ENCODE data around the gene RPL37. TPM values are rescaled to one million over a fixed set of nuclear protein-coding genes. Genes with fewer than 3 reads are reported as not detected.
"Not testable (repeated sequence)": the region's sequence is repeated elsewhere in the genome, so short reads cannot be mapped to it uniquely, and the experiment has no call there.

RPL37 gene
- total and polyA plus RNA-seq, 5 donors = 583 to 849 (median 669) TPM

DNA sequence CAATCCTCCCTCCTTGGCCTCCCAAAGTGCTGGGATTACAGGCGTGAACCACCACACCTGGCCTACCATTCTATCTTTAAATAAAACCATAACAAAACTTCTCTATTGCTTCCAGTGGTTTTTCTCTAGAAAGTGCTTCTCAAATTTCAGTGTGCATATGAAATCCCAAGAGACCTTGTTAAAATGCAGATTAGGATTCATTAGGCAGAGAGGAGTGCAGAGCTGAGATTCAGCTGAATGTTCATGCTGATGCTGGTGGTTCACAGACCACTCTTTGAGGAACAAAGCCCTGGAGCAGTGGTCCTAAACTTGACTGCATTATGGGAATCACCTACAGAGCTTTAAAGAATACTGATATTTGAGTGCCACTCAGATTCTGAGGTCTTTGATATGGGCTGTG, 34.4 kb upstream of the RPL37 start:
- WGBS = 89% methylated on average over 1 of the region's 1 CpG
- no peak overlapping the region for H3K27ac ChIP-seq (ENCODE audit: low read length)
- no peak overlapping the region for H3K4me3 ChIP-seq (ENCODE audit: low read length)
- H3K9me3 ChIP-seq (ENCODE audit: control insufficient read depth, low read length) = peaks cover 2% of the 10 kb centered on the region
- ATAC-seq (no peak), DNase-seq (no peak)
- H3K4me1 ChIP-seq (ENCODE audit: control insufficient read depth, insufficient read depth, low read length) = no peaks in the 10 kb centered on the region
- intact Hi-C loops (cut with DNase I) = no loop called here
- H3K27me3 ChIP-seq (ENCODE audit: control insufficient read depth, insufficient read depth) = no peaks in the 10 kb centered on the region

DNA sequence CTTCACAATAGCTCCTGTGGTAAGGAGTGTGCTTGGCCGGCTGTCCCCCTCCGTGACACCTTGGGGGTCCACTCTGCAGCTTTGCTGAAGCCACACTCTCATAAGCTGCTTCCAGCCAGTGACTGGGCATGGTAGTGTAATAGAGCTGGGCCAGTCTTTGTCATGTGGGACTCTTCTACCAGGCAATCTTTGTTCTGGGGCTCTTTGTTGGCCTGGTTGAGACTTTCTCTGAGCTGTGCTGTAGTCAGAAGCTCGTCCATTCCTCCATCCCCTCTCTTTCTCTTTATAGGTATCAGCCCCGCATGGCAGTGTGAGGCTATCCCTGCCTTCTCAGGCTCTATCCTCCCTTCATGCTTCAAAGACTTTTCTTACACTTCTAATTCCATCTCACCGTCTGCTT, 31.8 kb upstream of the RPL37 start:
- 82% methylated on average over 5 of the region's 5 CpGs for WGBS
- no peaks in the 10 kb centered on the region for H3K4me1 ChIP-seq (ENCODE audit: control insufficient read depth, insufficient read depth, low read length)
- peaks cover 2% of the 10 kb centered on the region for H3K9me3 ChIP-seq (ENCODE audit: control insufficient read depth, low read length)
- no peak for ATAC-seq
- no peak overlapping the region for H3K27ac ChIP-seq (ENCODE audit: low read length)
- H3K27me3 ChIP-seq (ENCODE audit: control insufficient read depth, insufficient read depth) = no peaks in the 10 kb centered on the region
- DNase-seq = no peak
- intact Hi-C loops (cut with DNase I) = no loop called here
- H3K4me3 ChIP-seq (ENCODE audit: low read length) = no peak overlapping the region

DNA sequence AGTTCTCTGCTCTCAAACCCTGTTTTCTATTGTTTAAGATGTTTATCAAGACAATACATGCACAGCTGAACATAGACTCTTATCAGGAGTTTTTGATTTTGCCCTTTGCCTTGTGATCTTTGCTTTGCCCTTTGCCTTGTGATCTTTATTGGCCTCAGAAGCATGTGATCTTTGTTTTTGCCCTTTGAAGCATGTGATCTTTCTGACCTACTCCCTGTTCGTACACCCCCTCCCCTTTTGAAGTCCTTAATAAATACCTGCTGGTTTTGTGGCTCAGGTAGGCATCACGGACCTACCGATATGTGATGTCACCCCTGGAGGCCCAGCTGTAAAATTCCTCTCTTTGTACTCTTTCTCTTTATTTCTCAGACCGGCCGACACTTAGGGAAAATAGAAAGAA, 30.0 kb upstream of the RPL37 start:
- DNase-seq; H3K27me3 ChIP-seq (ENCODE audit: control insufficient read depth, insufficient read depth); H3K4me3 ChIP-seq (ENCODE audit: low read length); ATAC-seq; H3K9me3 ChIP-seq (ENCODE audit: control insufficient read depth, low read length); intact Hi-C loops (cut with DNase I); H3K4me1 ChIP-seq (ENCODE audit: control insufficient read depth, insufficient read depth, low read length); H3K27ac ChIP-seq (ENCODE audit: low read length): not testable (repeated sequence)
- WGBS = 94% methylated on average over 5 of the region's 5 CpGs

DNA sequence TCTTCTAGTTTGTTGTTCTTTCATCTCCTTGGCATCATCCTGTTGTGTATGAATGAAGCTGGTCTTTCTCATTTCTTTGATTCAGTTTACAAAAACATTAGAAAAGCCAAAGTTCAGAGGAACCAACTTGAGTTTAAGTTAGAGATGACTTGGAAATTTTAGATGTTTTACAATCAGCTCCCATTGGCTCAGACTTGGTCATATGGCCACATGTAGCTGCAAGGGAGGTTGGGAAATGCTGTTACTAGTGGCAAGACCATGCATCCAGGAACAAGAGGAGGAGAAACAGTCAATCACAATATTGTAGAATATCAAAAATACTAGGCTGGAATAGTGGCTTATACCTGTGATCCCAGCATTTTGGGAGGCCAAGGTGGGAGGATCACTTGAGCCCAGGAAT, 25.7 kb upstream of the RPL37 start:
- no peaks in the 10 kb centered on the region for H3K9me3 ChIP-seq (ENCODE audit: control insufficient read depth, low read length)
- intact Hi-C loops (cut with DNase I) = no loop called here
- H3K4me1 ChIP-seq (ENCODE audit: control insufficient read depth, insufficient read depth, low read length) = no peaks in the 10 kb centered on the region
- H3K4me3 ChIP-seq (ENCODE audit: low read length) = no peak overlapping the region
- H3K27me3 ChIP-seq (ENCODE audit: control insufficient read depth, insufficient read depth) = no peaks in the 10 kb centered on the region
- DNase-seq = no peak
- ATAC-seq = no peak
- H3K27ac ChIP-seq (ENCODE audit: low read length) = no peak overlapping the region

DNA sequence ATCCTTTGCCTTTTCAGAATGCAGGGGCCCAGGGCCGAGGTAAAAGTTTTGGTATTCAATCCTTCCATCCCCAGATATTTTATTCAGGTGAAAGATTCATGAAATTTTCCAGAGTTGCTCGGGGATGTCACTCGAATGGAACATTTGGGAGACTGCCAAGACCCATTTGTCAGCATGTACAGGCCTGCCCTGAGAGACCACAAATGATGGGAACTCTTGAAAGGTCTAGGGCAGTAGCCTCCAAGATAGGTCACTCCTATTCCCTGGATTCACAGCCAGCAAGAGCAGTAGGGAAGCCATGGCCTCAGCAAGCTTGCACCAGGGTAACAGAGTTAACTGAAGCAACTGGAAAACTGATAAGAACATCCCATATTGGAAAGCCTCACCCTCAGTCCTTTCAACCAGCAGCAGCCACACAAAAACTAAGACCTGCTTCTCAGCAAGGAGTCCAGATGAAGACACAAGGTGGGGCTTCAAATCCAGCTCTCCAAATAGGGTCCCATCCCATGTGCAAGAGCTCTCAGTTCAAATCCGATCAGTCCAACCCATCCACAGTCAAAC, 18.7 kb upstream of the RPL37 start:
- intact Hi-C loops (cut with DNase I) = no loop called here
- DNase-seq = no peak
- no peak overlapping the region for H3K4me3 ChIP-seq (ENCODE audit: low read length)
- no peak for ATAC-seq
- H3K9me3 ChIP-seq (ENCODE audit: control insufficient read depth, low read length) = peaks cover 3% of the 10 kb centered on the region
- WGBS = 75% methylated on average over 4 of the region's 4 CpGs
- H3K27me3 ChIP-seq (ENCODE audit: control insufficient read depth, insufficient read depth) = no peaks in the 10 kb centered on the region
- H3K4me1 ChIP-seq (ENCODE audit: control insufficient read depth, insufficient read depth, low read length) = no peaks in the 10 kb centered on the region
- H3K27ac ChIP-seq (ENCODE audit: low read length) = no peak overlapping the region

DNA sequence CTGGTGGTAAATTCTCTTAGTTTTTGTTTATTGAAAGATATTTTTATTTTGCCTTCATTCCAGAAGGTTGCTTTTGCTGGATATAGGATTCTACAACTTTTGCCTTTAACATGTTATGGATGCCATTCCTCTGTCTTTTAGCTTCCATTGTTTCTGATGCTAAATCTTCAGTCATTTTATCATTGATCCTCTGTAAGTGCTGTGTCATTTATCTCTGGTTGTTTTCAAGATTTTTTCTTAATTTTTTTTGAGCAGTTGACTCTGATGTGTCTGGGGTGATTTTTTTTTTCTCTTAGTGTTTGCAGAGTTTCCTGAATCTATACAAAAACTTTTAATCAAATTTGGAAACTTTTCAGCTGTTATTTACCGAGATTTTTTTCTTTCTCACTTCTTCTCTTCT, 12.5 kb upstream of the RPL37 start:
- Histone ChIP-seq H3K27ac (ENCODE audit: low read length) (no peak overlapping the region), H3K27me3 (ENCODE audit: control insufficient read depth, insufficient read depth) (no peaks in the 10 kb centered on the region), H3K4me1 (ENCODE audit: control insufficient read depth, insufficient read depth, low read length) (no peaks in the 10 kb centered on the region), H3K4me3 (ENCODE audit: low read length) (no peak overlapping the region), H3K9me3 (ENCODE audit: control insufficient read depth, low read length) (peaks cover 2% of the 10 kb centered on the region)
- DNase-seq (no peak), ATAC-seq (no peak)
- WGBS = 85% methylated on average over 1 of the region's 1 CpG
- intact Hi-C loops (cut with DNase I) = no loop called here

DNA sequence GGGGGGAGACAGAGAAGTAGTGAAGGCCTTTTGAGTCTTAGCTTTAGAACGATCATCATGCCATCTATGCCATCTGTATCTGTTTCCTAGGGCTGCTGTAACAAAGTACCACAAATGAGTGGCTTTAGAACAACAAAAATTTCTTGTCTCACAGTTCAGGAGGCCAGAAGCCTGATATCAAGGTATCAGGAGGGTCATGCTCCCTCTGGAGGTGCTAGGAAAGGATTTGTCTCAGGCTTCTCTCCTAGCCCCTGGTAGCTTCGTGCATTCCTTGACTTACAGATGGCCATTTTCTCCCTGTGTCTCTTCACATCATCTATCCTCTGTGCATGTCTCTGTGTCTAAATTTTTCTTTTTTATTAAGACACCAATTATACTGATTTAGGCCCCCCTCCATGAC, 11.3 kb upstream of the RPL37 start:
- Histone ChIP-seq H3K27ac (ENCODE audit: low read length) (no peak overlapping the region), H3K27me3 (ENCODE audit: control insufficient read depth, insufficient read depth) (no peaks in the 10 kb centered on the region), H3K4me3 (ENCODE audit: low read length) (no peak overlapping the region), H3K4me1 (ENCODE audit: control insufficient read depth, insufficient read depth, low read length) (no peaks in the 10 kb centered on the region), H3K9me3 (ENCODE audit: control insufficient read depth, low read length) (peaks cover 2% of the 10 kb centered on the region)
- DNase-seq (no peak), ATAC-seq (no peak)
- intact Hi-C loops (cut with DNase I) = no loop called here
- 81% methylated on average over 2 of the region's 2 CpGs for WGBS

DNA sequence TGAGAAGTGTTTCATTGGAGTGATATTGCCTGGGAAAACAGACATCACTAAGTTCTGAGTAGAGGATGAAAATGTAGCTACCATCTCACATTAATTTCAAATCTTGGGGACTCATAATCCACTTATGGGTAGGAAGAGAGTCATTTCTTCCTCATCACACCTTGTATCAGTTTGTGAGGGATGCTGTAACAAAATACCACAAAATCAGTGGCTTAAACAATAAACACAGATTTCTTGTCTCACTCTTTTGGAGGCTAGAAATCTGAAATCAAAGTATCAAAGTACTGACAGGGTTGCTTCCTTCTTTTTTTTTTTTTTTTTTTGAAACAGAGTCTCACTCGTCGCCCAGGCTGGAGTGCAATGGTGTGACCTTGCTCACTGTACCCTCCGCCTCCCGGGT, 9.5 kb upstream of the RPL37 start:
- Histone ChIP-seq H3K27ac (ENCODE audit: low read length) (no peak overlapping the region), H3K4me1 (ENCODE audit: control insufficient read depth, insufficient read depth, low read length) (no peaks in the 10 kb centered on the region), H3K9me3 (ENCODE audit: control insufficient read depth, low read length) (peaks cover 2% of the 10 kb centered on the region), H3K4me3 (ENCODE audit: low read length) (no peak overlapping the region), H3K27me3 (ENCODE audit: control insufficient read depth, insufficient read depth) (no peaks in the 10 kb centered on the region)
- 95% methylated on average over 4 of the region's 4 CpGs for WGBS
- ATAC-seq = no peak
- intact Hi-C loops (cut with DNase I) = no loop called here
- no peak for DNase-seq

DNA sequence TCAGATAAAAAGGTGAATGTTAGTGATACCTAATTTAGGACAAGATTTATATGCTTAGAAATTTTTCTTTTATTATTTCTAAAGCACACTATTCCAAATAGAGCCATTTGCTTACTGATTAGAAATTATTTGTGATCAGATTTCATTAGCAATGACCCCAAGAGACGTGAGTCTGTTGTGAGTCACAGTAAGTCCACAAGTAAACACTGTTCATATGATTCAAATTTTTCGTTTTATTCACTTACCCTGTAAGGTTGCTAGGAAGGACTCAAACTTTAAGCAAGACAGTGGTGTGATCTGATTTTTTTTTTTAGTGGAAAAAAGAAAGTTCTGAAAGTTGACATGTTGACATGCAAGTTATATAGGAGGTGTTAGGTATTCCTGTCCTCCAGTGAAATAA, 7.3 kb upstream of the RPL37 start:
- no peak for DNase-seq
- 44% methylated on average over 2 of the region's 2 CpGs for WGBS
- no peaks in the 10 kb centered on the region for H3K27me3 ChIP-seq (ENCODE audit: control insufficient read depth, insufficient read depth)
- H3K9me3 ChIP-seq (ENCODE audit: control insufficient read depth, low read length) = peaks cover 2% of the 10 kb centered on the region
- ATAC-seq = no peak
- no peaks in the 10 kb centered on the region for H3K4me1 ChIP-seq (ENCODE audit: control insufficient read depth, insufficient read depth, low read length)
- H3K27ac ChIP-seq (ENCODE audit: low read length) = no peak overlapping the region
- intact Hi-C loops (cut with DNase I) = no loop called here
- peak overlapping the region; percentile 69 for H3K4me3 ChIP-seq (ENCODE audit: low read length)

DNA sequence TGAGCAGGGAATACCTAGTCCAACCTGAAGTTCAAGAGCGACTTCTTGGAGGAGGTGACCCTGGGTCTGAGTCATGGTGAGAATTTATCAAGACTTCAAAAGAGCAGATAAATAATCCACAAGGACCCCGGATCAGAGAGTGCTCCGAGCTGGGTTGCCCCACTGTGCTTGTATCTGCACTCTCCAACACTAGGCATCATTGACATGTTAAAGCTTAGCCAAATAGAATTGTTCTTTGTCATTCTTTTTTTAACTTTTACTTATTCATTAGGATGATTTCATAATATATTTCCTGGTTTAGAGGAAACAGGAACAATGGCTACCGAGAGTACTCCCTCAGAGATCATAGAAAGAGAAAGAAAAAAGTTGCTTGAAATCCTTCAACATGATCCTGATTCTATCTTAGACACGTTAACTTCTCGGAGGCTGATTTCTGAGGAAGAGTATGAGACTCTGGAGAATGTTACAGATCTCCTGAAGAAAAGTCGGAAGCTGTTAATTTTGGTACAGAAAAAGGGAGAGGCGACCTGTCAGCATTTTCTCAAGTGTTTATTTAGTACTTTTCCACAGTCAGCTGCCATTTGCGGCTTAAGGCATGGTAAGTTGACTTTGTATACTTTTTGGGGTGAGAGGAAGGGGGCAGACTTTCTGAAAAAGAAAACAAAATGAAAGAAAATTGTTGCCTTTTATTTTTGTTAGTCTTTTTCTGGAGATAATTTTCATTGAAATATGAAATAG, 6.2 kb upstream of the RPL37 start, which contains the start of gene CARD6:
TSS of gene CARD6 (plus strand) at position 300 of the 738 bp plus-strand sequence. CDS start at position 316, 16 bp downstream.
- Histone ChIP-seq H3K4me1 (ENCODE audit: control insufficient read depth, insufficient read depth, low read length) (no peaks in the 10 kb centered on the region), H3K27ac (ENCODE audit: low read length) (peak within 1 kb of the TSS; percentile 93), H3K4me3 (ENCODE audit: low read length) (peak within 1 kb of the TSS; percentile 69), H3K9me3 (ENCODE audit: control insufficient read depth, low read length) (no peaks in the 10 kb centered on the region), H3K27me3 (ENCODE audit: control insufficient read depth, insufficient read depth) (no peaks in the 10 kb centered on the region)
- 17% methylated on average over 9 of the region's 9 CpGs for WGBS
- ATAC-seq (peak; percentile 58 to 77), DNase-seq (no peak)
- intact Hi-C loops (cut with DNase I) = no loop called here

DNA sequence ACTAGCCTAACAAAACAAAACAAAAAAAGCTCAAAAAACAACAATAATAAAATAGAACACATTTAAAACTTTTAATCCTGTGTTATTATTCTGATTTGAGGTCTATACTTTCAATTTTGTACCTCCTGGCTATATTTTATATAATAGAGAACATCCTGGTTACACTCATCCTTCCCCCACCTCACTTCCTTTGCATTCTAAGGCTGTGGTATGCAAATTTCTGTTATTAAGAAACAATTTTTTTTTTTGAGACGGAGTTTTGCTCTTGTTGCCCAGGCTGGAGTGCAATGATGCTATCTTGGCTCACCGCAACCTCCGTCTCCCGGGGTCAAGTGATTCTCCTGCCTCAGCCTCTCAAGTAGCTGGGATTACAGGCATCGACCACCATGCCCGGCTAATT, 3.1 kb upstream of the RPL37 start:
- intact Hi-C loops (cut with DNase I) = no loop called here
- 89% methylated on average over 6 of the region's 6 CpGs for WGBS
- no peak for DNase-seq
- no peaks in the 10 kb centered on the region for H3K4me1 ChIP-seq (ENCODE audit: control insufficient read depth, insufficient read depth, low read length)
- no peaks in the 10 kb centered on the region for H3K9me3 ChIP-seq (ENCODE audit: control insufficient read depth, low read length)
- no peak for ATAC-seq
- no peak overlapping the region for H3K4me3 ChIP-seq (ENCODE audit: low read length)
- H3K27me3 ChIP-seq (ENCODE audit: control insufficient read depth, insufficient read depth) = no peaks in the 10 kb centered on the region
- H3K27ac ChIP-seq (ENCODE audit: low read length) = no peak overlapping the region

All from right cardiac atrium (tissue), 5 donors.